GM21825 (cell line): Measurements from ENCODE around the gene KCP.

ENCODE experiments used
- ATAC-seq: cut with Tn5 transposase; IDR thresholded peaks from one replicate; pipeline ENCODE4 v1.9.1; 2021; ENCODE audit warnings: mild to moderate bottlenecking, moderate library complexity; ENCODE audit not compliant: unreplicated experiment

Gene KCP

DNA sequence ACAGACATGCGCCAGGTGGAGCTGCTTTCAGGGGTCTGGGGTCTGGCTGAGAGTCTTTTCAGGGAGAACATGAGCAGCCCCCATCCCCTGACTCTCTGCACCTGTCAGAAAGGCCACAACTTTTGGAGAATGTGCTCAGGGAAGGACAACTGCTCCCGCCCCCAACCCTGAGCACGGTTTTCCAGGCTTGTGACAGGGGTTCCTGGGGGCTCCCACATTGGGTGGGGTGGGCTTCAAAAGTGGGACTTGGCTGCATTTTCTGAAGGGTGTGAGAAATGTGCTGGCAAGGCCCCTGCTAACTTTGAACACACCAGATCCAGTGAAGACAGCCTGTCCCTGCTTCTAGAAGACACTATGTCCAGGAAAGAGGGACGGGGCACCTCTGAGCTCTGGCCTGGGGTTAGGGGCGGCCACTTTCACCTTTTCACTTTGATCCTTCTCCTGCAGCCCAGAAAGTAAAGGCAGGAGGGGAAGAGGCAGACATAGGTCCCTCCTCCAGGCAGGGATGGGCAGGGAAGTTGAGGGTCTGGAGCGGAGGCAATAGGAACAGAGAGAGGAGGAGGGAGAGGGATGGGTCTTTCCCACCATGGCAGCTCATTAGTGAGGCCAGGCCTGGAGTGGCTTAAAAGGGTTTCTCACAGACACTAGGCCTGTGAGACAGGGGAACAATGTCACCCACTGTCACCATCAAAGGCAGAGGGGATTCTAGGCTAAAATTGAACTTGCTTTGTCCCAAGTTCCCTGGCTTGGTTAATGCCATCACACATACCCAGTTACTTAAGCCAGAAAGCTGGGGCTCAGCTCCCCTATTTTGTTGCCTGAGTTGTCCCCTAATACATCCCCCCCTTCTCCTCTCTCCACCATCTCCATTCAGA lies 1.5 kb downstream of the KCP start:
- ATAC-seq: no peak

DNA sequence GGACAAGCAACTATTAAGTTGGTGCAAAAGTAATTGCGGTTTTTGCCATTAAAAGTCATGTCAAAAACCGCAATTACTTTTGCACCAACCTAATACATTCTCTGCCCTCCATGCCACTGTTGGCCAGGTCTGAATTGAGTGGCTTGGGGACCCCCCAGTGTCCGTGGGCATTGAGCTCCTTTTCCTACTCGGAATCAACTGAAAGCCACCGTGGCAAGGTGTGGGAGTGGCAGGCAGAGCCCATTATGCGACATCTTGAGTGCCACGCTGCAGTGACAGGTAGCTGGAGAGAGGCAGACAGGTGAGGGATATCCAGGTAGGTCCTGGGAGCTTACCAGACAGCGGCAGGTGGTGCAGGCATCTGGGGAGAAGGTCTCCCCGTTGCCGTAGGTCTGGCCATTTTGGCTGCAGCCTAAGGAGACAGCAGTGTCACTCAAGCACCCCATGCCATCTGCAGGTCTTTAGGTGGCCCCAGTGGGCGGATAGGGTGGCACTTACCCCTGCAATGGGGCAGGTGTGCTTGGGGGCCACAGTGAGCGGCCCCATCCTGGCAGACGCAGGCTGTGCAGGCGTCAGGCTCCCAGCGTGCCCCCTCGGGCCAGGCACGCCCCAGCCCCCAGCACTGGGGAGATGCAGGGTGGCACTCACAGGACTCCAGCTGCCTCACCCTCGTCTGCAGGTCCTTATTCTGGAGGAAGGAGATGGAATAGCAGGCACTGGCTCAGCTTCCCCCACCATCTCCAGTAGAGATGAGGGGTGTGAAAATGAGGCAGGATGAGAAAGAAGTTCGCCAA lies 3.5 kb downstream of the KCP start:
- no peak for ATAC-seq

DNA sequence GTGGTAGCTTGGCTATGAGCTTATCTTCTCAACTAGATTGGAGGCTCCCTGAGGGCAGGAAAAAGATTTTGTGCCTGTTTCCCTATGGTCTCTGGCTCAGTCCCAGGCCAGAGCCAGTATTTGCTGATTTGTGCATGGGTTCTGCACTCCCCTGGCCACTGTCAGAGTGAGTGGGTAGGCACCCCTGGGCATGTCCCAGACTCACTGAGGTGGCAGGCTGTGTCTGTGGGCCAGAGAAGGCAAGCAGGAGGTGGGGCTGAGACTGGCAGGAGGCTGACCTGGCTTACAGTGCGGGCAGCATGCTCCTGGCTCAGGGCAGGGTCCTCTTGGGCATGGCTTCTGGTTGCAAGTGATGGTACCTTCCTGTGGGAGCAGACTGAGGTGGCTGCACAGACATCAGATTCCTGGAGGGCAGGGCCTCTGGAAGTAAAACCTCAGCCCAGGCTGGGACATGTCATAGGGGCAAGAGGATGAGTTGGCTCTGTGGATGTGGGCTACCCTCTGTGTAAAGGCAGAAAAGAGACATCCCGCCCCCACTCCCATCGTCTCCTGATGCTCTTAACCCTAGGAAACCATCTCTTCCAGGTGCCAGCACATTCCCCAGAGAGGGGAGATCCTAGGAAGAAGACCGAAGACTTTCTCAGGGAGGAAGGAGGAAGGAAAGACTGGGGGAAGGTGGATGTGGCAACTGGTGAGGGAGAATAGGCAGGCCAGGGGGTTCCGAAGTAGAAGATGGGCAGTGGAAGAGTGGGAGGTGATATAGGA lies 4.3 kb downstream of the KCP start:
- no peak for ATAC-seq

DNA sequence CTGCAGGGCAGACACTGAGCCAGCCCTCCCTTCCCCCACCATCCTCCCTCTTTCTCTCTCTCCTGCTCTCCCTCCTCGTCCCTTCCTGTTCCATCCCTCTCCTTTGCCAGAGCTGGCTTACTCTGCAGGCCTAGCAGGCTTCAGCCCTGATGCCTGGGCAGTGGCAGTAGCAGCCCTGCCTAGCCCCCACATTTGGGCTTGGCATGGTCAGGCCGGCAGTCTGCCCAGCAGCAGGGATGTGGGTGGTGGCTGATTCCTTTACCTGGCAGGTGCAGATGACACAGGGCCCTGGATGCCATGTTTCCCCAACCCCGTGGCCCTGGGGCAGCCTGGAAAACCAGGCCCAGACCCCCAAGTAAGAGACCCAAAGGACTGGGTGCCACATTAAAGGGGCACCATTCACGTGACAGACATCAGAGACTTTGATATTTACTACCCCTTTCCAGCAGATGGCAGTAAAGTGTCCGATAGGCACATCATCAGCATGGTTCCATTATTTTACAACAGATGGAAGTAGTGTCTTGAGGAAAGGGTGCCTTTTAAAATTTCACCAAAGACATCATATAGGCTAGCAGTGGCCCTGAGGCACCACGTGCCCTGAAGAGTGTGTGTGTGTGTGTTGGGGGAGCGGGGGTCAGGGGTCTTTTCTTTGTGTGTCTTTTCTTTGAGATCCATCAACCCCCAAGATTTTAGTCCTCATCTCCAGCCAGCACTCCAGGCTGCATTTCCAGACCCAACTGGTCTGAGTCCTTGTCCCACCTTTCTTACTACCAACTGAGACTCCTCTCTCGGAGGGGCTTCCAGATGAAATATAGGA lies 5.9 kb downstream of the KCP start:
- no peak for ATAC-seq

DNA sequence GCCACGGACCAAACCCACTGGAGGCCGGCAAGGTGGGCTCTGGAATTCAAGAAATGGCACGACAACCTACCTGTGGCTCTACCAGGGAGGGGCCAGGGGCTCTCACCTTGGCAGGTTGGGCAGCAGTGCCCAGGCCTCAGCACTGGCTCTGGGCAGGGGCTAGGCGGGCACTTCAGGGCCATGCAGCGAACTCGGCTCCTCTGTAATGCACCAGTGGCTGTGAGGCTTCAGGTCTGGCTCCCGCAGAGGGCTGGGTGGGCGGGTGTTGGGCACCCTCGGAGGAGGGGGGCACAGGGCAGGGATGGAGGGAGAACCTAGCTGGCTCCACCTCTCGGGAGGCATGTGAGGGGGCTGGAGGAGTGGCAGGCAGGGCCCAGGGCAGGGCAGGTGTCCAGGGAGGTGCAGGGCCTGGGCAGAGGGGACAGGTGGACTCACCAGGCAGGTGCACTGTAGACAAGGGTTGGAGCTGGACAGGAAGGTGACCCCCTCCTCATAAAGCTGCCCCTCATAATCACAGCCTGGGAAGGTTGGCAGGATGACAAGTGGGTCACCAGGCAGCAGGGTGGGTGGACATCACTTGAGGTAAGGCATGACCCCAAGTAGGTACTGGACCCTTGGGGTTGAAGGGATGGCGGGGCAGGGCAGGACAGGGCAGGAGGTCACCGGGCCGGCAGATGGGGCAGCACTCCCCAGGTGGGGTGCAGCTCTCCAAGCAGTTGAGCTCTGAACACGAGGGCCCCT lies 6.7 kb downstream of the KCP start:
- no peak for ATAC-seq

DNA sequence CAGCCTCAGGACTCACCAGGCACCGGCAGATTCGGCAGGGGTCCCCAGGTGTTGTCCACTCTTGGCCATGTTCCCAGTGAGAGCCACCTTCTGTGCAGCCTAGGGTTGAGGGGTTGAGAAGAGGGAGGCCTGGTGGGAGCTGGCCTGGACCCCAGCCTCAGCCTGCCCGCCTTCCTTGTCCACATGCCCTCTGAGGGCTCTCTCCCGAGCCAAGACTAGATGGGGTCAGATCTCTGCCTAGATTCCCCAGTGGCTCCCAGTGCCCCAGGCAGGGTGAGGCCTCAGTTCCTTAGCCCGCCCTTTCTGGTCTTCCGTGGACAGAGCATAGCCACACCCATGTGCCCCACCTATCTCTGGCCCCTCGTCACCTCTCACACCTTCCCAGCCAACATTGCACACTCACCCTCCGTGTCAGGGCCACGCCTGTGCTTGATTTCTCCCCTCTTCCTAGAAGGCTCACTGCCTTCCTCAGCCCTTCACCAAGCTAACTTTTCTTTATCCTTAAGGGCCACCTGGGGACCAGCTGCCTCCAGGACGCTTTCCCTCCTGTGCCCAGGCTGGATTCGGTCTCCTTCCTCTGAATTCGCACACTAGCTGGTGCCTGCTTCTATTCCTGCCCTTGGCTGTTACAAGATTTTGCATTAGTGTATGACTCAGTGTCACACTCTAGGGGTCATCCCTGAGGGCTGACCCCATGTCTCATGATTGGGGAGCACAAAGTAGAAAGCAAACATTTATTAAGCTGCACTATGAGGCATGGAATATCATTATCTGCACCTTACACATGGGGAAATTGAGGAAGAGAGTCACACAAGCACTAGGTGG lies 7.5 kb downstream of the KCP start:
- no peak for ATAC-seq

DNA sequence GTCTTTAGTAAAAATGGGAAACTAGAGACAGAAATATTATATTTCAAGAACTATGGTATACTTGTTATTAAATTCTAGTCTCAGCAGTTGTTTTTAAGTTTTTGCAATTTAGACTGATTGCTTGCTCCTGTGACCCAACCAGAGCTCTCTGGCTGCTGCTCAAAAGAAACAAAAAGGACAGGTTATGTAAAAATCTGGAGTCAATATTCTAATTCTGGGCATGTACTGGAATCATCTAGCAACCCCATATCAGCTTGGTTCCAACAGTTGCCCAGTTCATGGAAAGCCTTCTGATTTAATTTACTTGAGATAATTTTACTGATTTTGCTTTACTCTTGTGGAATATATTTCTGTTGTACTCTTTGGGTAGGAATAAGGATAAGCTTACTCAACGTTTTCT lies 10.3 kb downstream of the KCP start:
- ATAC-seq: no peak

DNA sequence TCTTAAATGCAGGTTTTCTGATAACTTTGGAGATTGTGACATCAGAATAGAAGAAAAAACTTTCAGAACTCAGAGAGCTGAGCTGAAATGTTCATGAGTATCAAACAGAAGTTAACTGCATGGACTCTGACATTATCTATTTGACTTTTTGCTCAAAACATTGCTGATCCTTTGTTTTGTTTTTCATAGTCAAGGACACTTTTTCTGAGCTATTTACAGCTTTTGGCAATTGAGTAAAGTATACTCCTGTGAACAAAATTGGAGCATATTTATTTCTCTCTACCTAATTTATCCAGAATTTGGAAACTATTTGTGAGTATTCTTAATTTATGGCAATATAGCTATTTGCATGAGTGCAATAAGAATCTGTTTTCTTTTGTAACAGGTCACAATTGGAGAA lies 11.1 kb downstream of the KCP start:
- no peak for ATAC-seq

DNA sequence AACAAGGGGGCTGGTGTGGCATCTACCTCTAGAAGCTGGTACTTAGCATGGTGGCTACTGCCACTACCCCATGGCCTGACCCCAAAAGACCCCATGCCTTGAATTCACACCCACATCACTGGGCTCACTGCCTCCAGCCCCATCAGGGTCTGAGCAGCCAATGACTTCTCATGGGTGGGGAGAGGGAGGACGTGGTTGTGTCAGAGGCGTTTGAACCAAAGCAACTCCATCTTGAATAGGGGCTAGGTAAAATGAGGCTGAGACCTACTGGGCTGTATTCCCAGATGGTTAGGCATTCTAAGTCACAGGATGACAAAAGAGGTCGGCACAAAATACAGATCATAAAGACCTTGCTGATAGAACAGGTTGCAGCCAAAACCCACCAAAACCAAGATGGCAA lies 15.2 kb downstream of the KCP start:
- ATAC-seq: no peak

DNA sequence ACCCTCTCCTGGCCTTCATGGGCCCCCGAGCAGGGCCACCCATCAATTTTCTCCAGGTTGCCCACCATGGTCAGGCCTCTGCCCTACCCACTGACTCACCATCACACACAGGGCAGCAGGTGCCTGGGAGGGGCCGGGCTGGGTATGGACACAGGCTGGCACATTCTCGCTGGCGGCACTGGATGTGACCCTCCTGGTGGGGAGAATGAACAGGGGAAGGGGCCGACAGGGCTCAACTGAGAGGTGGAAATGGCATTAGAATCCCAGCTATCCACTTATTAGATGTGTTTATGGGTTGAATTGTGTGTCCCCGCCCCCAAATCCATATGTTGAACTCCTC lies 16.4 kb downstream of the KCP start:
- ATAC-seq: no peak

DNA sequence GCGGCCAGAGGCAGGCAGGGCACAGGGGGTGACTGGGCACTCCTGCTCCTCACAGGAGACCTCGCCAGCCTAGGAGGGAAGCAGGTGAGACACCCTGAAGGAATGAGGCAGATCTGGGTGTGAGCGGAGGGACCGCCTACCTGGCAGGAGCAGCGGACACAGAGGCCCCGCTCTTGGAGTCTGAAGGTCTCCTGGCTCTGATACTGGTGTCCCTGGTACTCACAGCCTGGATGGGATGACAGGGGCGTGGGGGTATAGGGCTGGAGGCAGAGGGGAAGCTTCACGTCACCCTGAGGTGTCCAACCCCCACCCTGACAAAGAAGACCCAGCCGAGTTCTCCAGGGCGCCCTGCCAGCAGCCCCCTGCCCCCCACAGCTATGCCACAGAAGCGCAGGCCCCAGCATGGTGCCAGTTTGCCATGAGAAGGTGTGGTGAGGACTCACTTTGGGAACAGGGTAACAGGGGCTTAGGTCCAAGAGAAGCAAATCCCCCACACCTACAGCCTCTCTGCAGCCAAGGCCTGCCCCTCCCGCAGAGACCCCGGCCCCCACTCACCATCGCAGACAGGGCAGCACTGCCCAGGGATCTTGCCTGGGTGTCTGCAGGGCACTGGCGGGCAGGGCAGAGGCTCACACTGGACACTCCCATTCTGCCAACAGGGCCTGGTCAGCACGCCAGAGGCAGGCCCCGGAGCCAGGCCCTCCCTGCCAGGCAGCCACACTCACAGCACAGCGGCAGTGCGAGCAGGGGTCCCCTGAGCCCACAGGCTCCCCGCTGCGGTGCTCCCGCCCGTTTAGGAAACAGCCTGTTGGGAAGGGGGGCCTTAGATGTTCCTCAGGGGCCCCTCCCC lies 17.0 kb downstream of the KCP start:
- ATAC-seq: no peak

DNA sequence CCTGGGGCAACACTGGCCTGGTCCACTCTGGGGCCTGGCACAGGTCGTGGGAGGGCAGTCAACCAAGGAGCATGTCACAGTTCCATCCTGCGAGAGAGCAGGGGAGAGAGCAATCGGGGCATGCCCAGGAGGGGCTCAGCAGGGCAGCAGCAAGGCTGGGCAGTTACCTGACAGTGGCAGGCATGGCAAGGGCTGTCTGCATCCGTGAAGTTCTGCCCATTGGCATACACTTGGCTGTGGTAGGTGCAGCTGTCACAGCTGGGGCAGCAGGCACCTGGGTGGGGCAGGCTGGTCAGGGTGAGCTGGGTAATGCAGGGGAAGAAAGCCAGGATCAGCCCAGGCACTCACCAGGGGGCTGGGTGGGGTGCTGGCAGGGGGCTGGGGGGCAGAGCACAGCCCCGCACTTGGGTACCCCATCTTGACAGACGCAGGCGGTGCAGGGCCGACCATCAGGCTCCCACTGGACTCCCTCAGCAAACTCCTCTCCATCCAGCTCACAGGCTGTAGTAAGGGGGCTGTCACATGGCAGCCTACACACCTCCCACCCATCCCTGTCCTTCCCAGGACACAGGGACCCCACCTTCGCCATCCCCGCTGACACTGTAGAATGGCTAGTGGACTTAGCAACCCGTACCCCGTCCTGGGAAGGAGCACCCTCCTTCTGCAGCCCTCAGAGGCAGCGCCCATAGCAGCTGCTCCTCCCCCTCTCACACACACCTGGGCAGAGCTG lies 17.8 kb downstream of the KCP start:
- ATAC-seq: no peak

DNA sequence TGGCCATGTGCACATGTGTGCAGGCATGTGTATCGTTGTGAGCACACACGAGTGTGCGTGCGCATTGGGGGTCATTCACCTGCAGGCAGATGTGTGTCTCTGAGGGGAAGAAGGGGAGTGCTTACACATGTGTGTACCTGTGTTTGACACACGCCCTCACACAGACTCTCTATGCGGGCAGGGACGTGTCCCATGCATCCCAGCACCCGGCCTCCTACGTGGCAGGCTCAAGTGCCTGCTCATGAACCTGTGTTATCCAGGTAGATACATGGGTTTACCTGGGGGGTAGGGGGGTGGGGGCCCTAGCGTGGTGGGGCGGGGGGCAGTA lies 18.6 kb downstream of the KCP start:
- no peak for ATAC-seq

DNA sequence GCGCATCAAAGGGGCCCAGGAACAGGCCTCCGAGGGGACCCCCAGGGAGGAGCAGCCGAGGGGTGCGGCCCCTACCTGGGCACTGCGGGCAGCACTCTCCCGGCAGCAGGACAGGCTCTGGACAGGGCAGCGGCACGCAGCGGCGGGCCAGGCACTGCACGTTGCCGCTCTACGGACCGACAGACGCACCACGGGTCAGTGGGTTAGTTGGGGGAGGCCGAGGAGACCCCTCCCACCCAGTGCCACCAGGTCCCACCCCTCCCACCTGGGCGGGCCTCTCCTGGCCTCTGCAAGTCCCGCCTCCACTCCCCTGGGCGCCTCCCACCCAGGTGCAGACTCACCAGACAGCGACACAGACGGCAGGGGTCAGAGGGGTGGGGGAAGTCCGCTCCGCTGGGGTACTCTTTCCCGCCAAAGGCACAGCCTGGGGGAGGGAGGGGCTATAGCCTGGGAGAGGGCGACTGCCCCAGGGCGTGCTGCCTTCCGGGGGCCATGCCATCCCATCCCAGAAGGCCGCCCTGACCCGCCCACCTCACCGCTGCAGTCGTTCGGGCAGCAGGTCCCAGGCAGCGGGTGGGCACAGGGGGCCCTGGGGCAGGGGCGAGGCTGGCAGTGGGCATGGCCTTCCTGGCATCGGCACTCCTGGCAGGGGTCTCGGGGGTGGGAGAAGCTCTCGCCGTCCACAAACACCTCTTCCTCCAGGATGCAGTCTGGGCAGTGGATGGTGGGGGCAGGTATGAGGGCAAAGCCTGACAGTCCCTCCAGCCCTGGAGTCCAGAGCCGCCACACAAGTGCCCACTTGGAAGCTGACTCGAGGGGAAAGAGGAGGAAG lies 19.2 kb downstream of the KCP start:
- no peak for ATAC-seq

DNA sequence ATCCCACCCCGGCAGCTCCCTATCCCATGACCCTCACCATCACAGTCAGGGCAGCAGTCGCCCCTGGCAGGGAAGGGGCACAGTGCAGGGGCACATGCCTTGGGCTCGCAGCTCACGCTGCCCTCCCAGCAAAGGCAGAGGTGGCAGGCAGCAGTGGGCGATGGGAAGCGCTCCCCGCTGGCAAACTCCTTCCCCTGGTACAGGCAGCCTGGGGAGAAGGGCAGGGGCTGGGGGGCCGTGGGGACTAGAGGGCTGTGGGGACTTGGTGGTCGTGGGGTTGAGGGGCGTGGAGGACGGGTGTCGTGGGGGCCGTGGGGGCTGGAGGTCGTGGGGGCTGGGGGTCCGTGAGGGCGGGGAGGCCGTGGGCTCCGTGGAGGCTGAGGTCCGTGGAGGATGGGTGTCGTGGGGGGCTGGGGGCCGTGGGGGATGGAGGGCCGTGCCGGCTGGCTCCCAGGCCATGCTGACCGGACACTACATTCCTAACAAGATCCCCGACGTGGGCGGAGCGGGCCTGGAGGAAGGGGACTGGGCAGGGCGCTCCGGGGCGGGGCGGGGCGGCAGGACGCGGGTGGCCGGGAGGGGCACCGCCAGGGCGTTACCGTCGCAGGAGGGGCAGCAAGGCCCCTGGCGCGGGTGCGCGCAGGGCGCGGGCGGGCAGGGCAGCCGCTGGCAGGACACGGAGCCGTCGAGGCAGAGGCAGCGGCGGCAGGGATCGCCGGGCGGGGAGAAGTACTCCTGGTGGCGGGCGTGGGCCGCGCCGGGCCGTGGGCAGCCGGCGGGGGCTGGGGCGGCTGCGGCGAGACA lies 20.0 kb downstream of the KCP start:
- ATAC-seq: no peak

DNA sequence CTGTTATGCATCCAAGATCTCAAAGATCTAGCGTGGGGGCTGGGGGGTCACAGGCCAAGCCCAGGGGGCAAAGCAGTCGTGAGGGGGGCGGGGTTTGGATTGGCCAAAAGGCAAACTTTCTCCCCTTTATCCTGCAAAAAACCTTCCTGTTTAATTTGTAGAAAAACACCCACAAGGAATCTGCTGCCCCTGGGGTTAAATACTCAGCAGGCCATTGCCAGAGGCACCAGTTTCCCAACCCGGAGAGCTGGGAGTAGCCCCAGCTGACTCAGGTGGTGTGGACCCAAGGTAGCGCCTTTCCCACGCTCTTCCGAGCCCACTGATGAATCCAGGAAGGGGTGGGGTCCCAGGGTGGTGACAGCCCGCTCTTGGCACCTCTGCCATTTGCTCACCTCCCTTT lies 21.4 kb downstream of the KCP start:
- no peak for ATAC-seq
